BE2C (cell line): Measurements from ENCODE around the gene IQSEC1.

Experiments
- DNase-seq: peaks from one replicate; pipeline ENCODE4 v3.0.0-alpha.2; 2020
- H3K27me3 ChIP-seq: fragments of 250-450 bp; sonication (Bioruptor Pico); 2 replicates; pipeline ENCODE4 v1.5.1; 2020; ENCODE audit warnings: mild to moderate bottlenecking
- H3K36me3 ChIP-seq: fragments of 250-450 bp; sonication (Bioruptor Pico); 2 replicates; pipeline ENCODE4 v1.5.1; 2020; ENCODE audit warnings: mild to moderate bottlenecking
- H3K4me1 ChIP-seq: fragments of 250-450 bp; sonication (Bioruptor Pico); 2 replicates; pipeline ENCODE4 v1.5.1; 2020
- H3K4me3 ChIP-seq: 2 replicates; pipeline ENCODE4 v1.5.1; 2011; ENCODE audit warnings: low read depth, low read length
- H3K9me3 ChIP-seq: fragments of 250-450 bp; sonication (Bioruptor Pico); 2 replicates; pipeline ENCODE4 v1.5.1; 2020
- TF ChIP-seq, protein P1 (sequence below): IDR thresholded peaks from 2 replicates; pipeline ENCODE4 v1.5.1; 2012; ENCODE audit warnings: mild to moderate bottlenecking, low read depth, low read length

The IQSEC1 gene

DNA sequence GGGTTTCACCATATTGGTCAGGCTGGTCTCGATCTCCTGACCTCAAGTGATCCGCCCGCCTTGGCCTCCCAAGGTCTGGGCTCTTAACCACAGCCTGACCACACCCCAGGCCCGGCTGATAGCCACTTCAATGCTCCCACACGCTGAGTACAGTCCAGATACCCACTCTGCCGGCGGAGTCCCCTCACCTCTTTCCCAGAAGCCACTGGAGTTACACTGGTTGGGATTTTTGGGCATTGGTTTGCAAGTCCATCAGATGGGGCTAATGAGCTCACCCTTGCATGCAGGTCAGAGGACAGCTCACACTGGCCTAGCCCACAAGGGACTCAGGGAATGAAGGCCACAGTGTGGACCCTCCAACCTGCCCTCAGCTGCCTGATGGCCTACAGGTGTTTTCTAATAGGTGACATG, 60.1 kb downstream of the IQSEC1 start:
- Histone ChIP-seq H3K36me3 (0 out of 2 replicates have a peak, but pooled peaks cover 2% of the 10 kb centered on the region), H3K27me3 (no peaks in the 10 kb centered on the region), H3K4me1 (peaks cover 27% of the 10 kb centered on the region), H3K4me3 (no peak overlapping the region), H3K9me3 (no peaks in the 10 kb centered on the region)
- TF ChIP-seq, protein P1, sequence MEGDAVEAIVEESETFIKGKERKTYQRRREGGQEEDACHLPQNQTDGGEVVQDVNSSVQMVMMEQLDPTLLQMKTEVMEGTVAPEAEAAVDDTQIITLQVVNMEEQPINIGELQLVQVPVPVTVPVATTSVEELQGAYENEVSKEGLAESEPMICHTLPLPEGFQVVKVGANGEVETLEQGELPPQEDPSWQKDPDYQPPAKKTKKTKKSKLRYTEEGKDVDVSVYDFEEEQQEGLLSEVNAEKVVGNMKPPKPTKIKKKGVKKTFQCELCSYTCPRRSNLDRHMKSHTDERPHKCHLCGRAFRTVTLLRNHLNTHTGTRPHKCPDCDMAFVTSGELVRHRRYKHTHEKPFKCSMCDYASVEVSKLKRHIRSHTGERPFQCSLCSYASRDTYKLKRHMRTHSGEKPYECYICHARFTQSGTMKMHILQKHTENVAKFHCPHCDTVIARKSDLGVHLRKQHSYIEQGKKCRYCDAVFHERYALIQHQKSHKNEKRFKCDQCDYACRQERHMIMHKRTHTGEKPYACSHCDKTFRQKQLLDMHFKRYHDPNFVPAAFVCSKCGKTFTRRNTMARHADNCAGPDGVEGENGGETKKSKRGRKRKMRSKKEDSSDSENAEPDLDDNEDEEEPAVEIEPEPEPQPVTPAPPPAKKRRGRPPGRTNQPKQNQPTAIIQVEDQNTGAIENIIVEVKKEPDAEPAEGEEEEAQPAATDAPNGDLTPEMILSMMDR = no peak
- no peak for DNase-seq

DNA sequence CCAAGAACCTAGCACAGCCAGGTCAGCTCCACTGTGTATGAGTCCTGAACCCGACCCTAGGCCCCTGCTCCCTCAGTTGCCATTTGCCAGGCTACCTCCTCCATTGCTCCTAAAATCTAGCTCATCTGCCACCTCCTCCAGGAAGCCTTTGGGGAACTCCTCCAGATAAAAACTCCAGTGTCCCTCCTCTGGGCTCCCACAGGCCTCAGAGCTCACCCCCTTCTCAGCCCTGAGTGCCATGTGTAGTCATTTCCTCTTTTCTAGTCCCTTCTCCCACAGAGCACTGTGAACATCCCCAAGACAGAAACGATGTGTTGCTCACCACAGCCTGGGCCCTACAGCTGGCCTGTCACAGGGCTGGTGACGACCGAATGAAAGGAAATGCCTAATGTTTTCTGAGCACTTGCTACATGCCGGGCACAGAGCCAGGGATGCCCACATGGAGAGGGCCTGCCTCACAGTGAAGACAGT, 61.0 kb downstream of the IQSEC1 start:
- TF ChIP-seq, protein P1 = no peak
- peaks cover 19% of the 10 kb centered on the region for H3K4me1 ChIP-seq
- no peak for DNase-seq
- H3K27me3 ChIP-seq = no peaks in the 10 kb centered on the region
- no peak overlapping the region for H3K4me3 ChIP-seq
- no peaks in the 10 kb centered on the region for H3K9me3 ChIP-seq
- no peaks in the 10 kb centered on the region for H3K36me3 ChIP-seq

DNA sequence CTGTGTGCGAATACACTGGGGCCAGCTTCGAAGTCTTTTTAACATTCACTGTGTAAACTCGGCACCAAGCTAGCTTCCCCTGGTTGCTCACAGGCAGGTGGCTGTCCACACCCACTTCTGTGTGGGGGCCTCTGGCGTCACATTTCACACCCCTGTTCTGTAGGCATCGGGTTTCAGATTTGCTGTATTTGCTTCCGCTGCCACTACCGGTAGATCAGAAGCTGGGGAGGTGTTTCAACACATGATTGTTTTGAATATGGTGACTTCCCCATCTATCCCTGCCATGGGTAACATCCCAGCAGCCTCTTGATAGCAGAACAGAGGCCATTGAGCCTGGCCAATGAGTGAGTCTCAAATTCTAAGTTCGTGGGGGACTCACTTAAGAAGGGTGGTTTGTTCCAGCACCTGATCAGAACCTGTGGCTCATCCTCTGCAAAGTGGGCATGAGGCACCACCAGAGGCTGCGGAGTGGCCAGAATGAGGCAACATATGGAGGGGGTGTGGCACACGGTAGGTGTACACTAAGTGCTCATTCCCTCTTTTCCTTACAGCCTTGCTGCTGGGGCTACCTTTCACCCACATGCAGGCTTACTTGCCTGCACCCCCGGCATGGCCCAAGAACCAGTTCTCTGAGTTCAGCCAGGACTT, 61.5 kb downstream of the IQSEC1 start:
- DNase-seq = no peak
- TF ChIP-seq, protein P1 = no peak
- Histone ChIP-seq H3K36me3 (no peaks in the 10 kb centered on the region), H3K27me3 (no peaks in the 10 kb centered on the region), H3K9me3 (no peaks in the 10 kb centered on the region), H3K4me1 (peaks cover 16% of the 10 kb centered on the region), H3K4me3 (no peak overlapping the region)

DNA sequence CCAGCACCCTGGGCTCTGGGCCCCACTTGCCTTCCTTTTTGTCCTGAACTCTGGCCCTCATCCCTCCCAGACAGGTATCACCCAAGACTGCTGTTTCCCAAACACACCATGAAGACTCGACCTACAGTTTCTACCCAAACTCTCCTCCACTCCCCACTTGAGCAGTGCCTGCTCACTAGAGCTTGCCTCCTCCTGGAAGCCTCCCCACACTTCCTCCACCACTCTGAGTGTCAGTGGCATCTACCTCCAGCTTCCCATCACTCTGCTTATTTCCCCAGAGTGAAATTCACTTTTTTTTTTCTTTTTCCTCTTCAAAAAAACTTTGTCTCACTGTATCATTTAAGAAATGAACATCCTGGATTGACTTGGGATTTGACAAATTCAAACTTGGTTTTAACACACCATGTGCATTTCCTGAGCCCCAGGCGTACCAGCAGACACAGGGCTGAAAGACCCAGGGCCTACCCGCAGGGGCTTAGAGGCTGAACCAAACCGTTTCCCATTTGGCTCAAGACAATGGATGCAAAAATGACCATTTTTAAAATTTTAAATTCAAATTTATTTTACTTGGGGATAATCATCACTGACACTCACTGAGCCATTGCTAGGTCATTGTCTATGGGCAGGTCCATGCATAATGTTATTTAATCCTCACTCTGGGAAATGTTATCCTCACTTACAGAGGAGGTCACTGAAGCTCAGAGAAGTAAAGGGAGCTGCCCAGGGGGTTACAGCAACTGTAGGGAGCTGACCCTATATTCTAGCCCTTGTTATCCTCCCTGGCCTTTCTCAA, 62.3 kb downstream of the IQSEC1 start:
- no peaks in the 10 kb centered on the region for H3K36me3 ChIP-seq
- TF ChIP-seq, protein P1 = no peak
- H3K4me1 ChIP-seq = peaks cover 9% of the 10 kb centered on the region
- H3K9me3 ChIP-seq = no peaks in the 10 kb centered on the region
- H3K27me3 ChIP-seq = no peaks in the 10 kb centered on the region
- no peak overlapping the region for H3K4me3 ChIP-seq
- DNase-seq = no peak

DNA sequence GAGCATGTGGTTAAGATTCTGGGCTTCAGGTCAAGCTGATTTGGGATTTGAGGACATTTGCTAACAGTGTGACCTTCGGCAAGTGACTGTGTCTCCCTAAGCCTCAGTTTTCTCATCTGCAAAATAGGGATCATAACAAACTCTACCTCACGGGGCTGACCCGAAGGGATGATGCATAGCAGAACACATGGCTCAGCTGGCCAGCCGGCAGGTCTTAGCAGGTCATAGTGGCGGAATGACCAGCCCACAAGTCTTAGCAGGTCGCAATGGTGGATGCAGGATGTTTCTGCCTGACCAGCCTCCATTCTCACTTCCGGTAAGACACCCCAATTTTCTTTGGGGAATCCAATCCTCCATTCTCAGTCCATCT, 63.3 kb downstream of the IQSEC1 start:
- Histone ChIP-seq H3K4me3 (no peak overlapping the region), H3K4me1 (no peaks in the 10 kb centered on the region; the same call in none of the 2 replicates), H3K27me3 (no peaks in the 10 kb centered on the region)

More for the DNA sequence above, 63.3 kb downstream of the IQSEC1 start:
- Histone ChIP-seq H3K36me3 (no peaks in the 10 kb centered on the region), H3K9me3 (no peaks in the 10 kb centered on the region)
- TF ChIP-seq, protein P1 = no peak
- DNase-seq = no peak
